IPS-18c (cell line): ENCODE measurements around the gene LACTB.

ENCODE experiments used
- H3K4me3 ChIP-seq: 2 replicates; pipeline ENCODE4 v1.7.0; 2013; ENCODE audit warnings: low read depth, mild to moderate bottlenecking, low read length, moderate library complexity; ENCODE audit not compliant: insufficient read depth
- H3K9me3 ChIP-seq: one replicate; pipeline ENCODE4 v1.6.1; 2013; ENCODE audit warnings: mild to moderate bottlenecking, low read length, moderate library complexity; ENCODE audit not compliant: control insufficient read depth, insufficient read depth

Gene LACTB

GRCh38 chr15:63121382-63122001 is at the start of gene LACTB:
LACTB (plus strand) TSS chr15:63121861; CDS start chr15:63121872, 11 bp downstream.
- Histone ChIP-seq H3K9me3 (no peaks in the 10 kb centered on the region), H3K4me3 (peak within 1 kb of the TSS; percentile 91)

DNA sequence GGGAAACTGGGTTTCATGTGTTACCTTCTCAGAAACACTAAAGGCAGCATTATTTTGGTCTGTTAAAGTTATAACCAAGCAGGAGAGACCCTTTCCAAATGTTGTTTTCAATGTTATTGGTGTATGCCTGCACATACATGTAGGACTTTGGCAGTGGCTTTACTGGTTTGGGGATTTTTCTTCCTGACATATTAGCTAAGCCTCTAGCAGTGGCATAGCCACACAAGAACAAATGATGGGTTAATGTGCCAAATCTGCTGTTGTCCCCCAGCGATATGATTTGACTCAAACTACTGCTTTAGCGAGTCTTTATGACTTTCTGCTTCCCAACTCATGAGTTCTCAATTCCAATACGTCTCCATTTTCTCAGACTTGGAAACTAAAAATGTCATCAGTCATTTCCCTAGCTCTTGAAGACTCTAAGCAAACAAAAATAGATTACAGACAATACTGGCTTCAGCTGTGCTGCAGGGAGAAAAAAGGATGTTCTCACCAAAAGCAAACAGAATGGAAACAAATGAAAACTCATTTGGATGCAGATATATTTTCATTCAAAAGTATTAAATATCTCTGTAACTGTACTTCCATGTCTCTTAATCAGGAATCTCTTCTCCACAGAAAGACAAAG is 49.5 kb upstream of the LACTB start:
- Histone ChIP-seq H3K9me3 (no peaks in the 10 kb centered on the region), H3K4me3 (no peak overlapping the region)

- H3K4me3 ChIP-seq = no peak overlapping the region
- H3K9me3 ChIP-seq = no peaks in the 10 kb centered on the region
Observed at GRCh38 chr15:63072809-63073277, 48.8 kb upstream of the LACTB start.

- H3K4me3 ChIP-seq = no peak overlapping the region
- no peaks in the 10 kb centered on the region for H3K9me3 ChIP-seq
Observed at GRCh38 chr15:63073497-63074172, 48.0 kb upstream of the LACTB start.

GRCh38 chr15:63075015-63075983 is 46.4 kb upstream of the LACTB start:
- H3K9me3 ChIP-seq = no peaks in the 10 kb centered on the region
- no peak overlapping the region for H3K4me3 ChIP-seq

GRCh38 chr15:63075984-63076713 is 45.5 kb upstream of the LACTB start:
- Histone ChIP-seq H3K9me3 (no peaks in the 10 kb centered on the region), H3K4me3 (no peak overlapping the region)

DNA sequence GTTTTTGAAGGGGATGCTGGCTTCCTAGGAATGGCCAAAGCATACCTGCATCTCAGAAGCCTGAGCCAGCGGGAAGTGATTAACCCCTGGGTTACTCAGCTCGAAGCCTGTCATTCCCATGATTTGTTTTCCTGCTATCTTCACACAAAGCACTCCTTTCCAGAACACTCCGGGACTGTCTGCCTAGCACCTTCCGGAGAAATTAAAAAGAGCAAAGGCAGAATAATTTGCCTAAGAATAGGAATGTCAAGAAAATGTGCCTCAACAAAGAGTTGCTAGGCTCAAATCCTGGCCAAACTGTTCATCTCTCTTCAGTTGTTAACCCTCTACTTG is 45.0 kb upstream of the LACTB start:
- Histone ChIP-seq H3K9me3 (no peaks in the 10 kb centered on the region), H3K4me3 (no peak overlapping the region)

DNA sequence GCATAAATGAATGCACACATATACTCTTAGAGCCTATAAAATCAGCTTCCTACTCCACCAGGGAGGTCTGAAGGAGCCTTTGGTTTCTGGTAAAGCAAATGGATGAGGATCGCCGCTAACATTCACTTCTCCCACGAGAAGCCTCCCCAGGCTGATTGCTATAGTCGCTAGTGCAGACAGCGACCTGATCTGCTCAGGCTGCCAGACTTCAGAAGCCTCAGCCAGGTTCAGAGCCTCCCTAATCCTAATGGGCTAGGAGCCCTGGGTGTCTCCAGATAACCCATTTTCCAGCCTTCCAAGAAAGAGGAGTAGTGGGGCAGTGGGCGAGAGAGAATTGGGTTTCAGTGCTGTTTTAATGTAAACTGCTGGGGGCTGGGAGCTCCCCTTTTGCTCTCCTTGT is 43.7 kb upstream of the LACTB start:
- Histone ChIP-seq H3K9me3 (no peaks in the 10 kb centered on the region), H3K4me3 (no peak overlapping the region)

- Histone ChIP-seq H3K4me3 (no peak overlapping the region), H3K9me3 (no peaks in the 10 kb centered on the region)
Observed at GRCh38 chr15:63079947-63080626, 41.6 kb upstream of the LACTB start.

- Histone ChIP-seq H3K9me3 (no peaks in the 10 kb centered on the region), H3K4me3 (no peak overlapping the region)
Observed at GRCh38 chr15:63080634-63081250, 40.9 kb upstream of the LACTB start.

DNA sequence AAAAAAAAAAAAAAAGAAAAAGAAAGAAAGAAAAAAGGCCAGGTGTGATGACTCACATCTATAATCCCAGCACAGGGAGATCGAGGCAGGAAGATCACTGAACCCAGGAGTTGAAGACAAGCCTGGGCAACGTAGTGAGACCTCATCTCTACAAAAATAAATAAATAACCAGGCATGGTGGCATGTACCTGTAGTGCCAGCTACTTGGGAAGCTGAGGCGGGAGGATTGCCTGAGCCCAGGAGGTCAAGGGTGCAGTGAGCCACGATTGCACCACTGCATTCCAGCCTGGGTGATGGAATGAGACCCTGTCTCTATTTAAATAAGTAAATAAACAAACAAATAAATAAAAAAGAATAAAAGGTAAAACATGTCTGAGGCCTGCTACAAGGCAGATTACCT is 39.3 kb upstream of the LACTB start:
- H3K9me3 ChIP-seq = no peaks in the 10 kb centered on the region
- no peak overlapping the region for H3K4me3 ChIP-seq

DNA sequence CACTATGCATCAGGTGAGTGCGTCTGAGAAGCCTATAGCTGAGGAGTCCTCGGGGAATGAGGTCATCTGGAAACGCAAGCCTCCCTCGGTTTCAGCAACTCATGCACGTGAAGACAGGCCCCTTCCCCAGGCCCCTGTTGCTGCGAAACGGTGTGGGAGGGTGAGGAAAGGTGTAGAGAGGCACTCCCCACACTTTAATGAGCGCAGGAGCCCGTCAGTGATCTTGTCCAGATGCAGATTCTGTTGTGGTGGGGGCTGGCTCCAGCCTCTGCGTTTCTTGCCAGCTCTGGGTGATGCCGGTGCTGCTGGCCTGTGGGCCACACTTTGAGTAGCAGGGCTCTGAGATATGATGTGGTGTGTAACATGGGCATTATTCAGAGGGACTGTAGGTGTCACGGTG is 38.6 kb upstream of the LACTB start:
- Histone ChIP-seq H3K4me3 (peak overlapping the region; percentile 20; the same call in 1 of the 2 replicates), H3K9me3 (no peaks in the 10 kb centered on the region)

- Histone ChIP-seq H3K4me3 (no peak overlapping the region), H3K9me3 (no peaks in the 10 kb centered on the region)
Observed at GRCh38 chr15:63083541-63083940, 38.1 kb upstream of the LACTB start.

DNA sequence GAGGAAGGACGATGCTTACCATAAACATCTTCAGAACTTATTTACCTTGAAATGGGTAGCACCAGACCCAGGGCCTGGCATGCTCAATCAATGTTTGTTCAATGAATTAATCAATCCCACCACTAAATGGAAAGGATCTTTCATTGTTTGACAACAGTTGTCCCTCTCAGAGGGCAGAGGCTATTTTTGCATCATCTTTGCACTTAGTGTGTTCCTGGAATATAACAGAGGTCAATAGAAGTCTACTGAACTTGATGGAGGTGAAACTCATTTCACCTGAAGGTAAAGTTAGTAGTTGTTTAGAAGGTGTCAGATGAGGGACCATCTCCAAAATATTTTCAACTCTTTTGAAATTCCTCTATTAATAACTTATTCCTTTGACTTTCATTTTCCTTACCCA is 36.9 kb upstream of the LACTB start:
- H3K9me3 ChIP-seq = no peaks in the 10 kb centered on the region
- no peak overlapping the region for H3K4me3 ChIP-seq

GRCh38 chr15:63085289-63085688 is 36.4 kb upstream of the LACTB start:
- H3K4me3 ChIP-seq = no peak overlapping the region
- no peaks in the 10 kb centered on the region for H3K9me3 ChIP-seq

DNA sequence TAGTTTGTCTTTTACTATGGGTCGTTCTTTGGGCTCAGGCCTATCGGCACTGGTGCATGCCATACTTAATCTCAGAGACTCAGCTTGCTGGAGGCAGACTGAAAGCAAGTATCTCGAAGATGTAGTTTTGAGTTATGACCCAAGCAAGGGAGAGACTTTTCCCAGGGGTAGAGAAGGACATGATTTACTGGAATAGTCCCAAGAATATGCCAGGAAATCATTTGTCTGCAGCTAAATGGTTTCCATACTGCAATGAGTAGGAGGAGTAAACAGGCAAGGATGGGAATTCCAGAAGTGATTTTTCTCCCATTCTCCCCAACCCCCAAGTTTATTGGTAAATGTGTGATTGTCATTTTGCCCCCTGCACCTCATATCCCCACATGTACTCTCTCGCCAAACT is 35.4 kb upstream of the LACTB start:
- Histone ChIP-seq H3K9me3 (no peaks in the 10 kb centered on the region), H3K4me3 (no peak overlapping the region)
